Esophagus squamous epithelium (tissue), 4 donors: Measurements from ENCODE around the gene MLH3.

Source experiments
- CTCF ChIP-seq, 6 experiments: fragments of 450-650 bp in 4 of 6; fragments of 200-600 bp in 2 of 6; sonication (generic) in 2 of 6; IDR thresholded peaks; one replicate each; pipeline ENCODE4 v1.5.1; 2016 to 2019; ENCODE audit warnings: antibody characterized with exemption in 6 of 6, mild to moderate bottlenecking in 4 of 6, moderate library complexity in 4 of 6
- POLR2A ChIP-seq, 4 donors: fragments of 450-650 bp; IDR thresholded peaks; one replicate each; pipeline ENCODE4 v1.6.1; 2017; ENCODE audit warnings: antibody characterized with exemption in 4 of 4, mild to moderate bottlenecking in 4 of 4, moderate library complexity in 3 of 4

- no peak for TF ChIP-seq CTCF (IDR thresholded peaks at IDR 0.05)
- no peak for TF ChIP-seq POLR2A (IDR thresholded peaks at IDR 0.05)
Observed at GRCh38 chr14:75010472-75011093, 40.7 kb downstream of the MLH3 start.
